Fibroblast of lung (primary cell): ENCODE results near the gene INF2. TPM values are rescaled to one million over a fixed set of nuclear protein-coding genes. Genes with fewer than 3 reads are reported as not detected.

Experiments
- DNase-seq, 2 donors: peaks; one replicate each; pipeline versions ENCODE4 v3.0.0 to v3.0.0-alpha.2; 2010; ENCODE audit warnings: low read depth in 2 of 2
- H2AFZ ChIP-seq: 2 replicates; pipeline ENCODE4 v1.5.1; 2012; ENCODE audit warnings: low read length, control low read depth, inconsistent platforms
- H3K27ac ChIP-seq: 2 replicates; pipeline ENCODE4 v1.5.1; 2011; ENCODE audit warnings: low read length, control low read depth; ENCODE audit not compliant: insufficient read depth
- H3K27me3 ChIP-seq: 2 replicates; pipeline ENCODE4 v1.5.1; 2011; ENCODE audit warnings: mild to moderate bottlenecking, low read length; ENCODE audit not compliant: control insufficient read depth, insufficient read depth
- H3K36me3 ChIP-seq: 2 replicates; pipeline ENCODE4 v1.5.1; 2011; ENCODE audit warnings: low read length; ENCODE audit not compliant: control insufficient read depth, insufficient read depth
- H3K4me1 ChIP-seq: 2 replicates; pipeline ENCODE4 v1.5.1; 2011; ENCODE audit warnings: low read length; ENCODE audit not compliant: control insufficient read depth, insufficient read depth; ENCODE audit errors: extremely low read depth
- H3K4me2 ChIP-seq: 2 replicates; pipeline ENCODE4 v1.5.1; 2011; ENCODE audit warnings: low read length, control low read depth; ENCODE audit not compliant: insufficient read depth; ENCODE audit errors: extremely low read depth
- H3K4me3 ChIP-seq, 4 experiments: fragments of 200-600 bp in 1 of 4; sonication (generic) in 1 of 4; replicated peaks in 1 of 4; 2 replicates each; pipeline ENCODE4 v1.5.1; 2011 to 2016; ENCODE audit warnings: low read length in 4 of 4, low read depth in 3 of 4, mild to moderate bottlenecking in 3 of 4, control low read depth in 2 of 4, inconsistent platforms in 1 of 4, mixed read lengths in 1 of 4; ENCODE audit not compliant: insufficient read depth in 1 of 4; ENCODE audit errors: control extremely low read depth in 1 of 4
- H3K79me2 ChIP-seq: 2 replicates; pipeline ENCODE4 v1.5.1; 2012; ENCODE audit warnings: mild to moderate bottlenecking, low read length, inconsistent platforms; ENCODE audit not compliant: control insufficient read depth, insufficient read depth
- H3K9ac ChIP-seq: 2 replicates; pipeline ENCODE4 v1.5.1; 2011; ENCODE audit warnings: mild to moderate bottlenecking, low read length, control low read depth; ENCODE audit not compliant: insufficient read depth
- H3K9me3 ChIP-seq: 2 replicates; pipeline ENCODE4 v1.5.1; 2012; ENCODE audit warnings: low read depth, low read length; ENCODE audit not compliant: control insufficient read depth, insufficient read depth
- H4K20me1 ChIP-seq: 2 replicates; pipeline ENCODE4 v1.5.1; 2011; ENCODE audit warnings: low read length; ENCODE audit not compliant: control insufficient read depth, insufficient read depth; ENCODE audit errors: extremely low read depth
- EZH2 ChIP-seq: IDR thresholded peaks from 2 replicates; pipeline ENCODE4 v1.5.1; 2012; ENCODE audit warnings: low read length, control low read depth, mild to moderate bottlenecking; ENCODE audit errors: missing control alignments
- polyA plus RNA-seq, 2 donors: library from polyadenylated mRNA; depleted of rRNA in 1 of 2; stranded (reverse) in 1 of 2; unstranded in 1 of 2; fragments of >200 nt; gene quantifications; 2 replicates each; pipeline ENCODE4 v1.2.1, GENCODE V29; 2011 to 2012; ENCODE audit warnings: missing spikeins in 1 of 2
- total RNA-seq: library from RNA; depleted of rRNA; stranded (reverse); fragments of >200 nt; gene quantifications from 2 replicates; pipeline ENCODE4 v1.2.1, GENCODE V29; 2014
- TF ChIP-seq, protein P1 (sequence below), 2 donors: IDR thresholded peaks in 1 of 2; conservative IDR thresholded peaks in 1 of 2; 1 replicate in 1 of 2; 2 replicates in 1 of 2; pipeline ENCODE4 v1.5.1; 2011 to 2012; ENCODE audit warnings: low read length in 2 of 2, control low read depth in 1 of 2, inconsistent platforms in 1 of 2, low read depth in 1 of 2, mild to moderate bottlenecking in 1 of 2

INF2 gene
- total and polyA plus RNA-seq, 2 donors (not counting 1 experiment from before 2014, with no cell fraction given): 19.8 to 50.9 TPM

DNA sequence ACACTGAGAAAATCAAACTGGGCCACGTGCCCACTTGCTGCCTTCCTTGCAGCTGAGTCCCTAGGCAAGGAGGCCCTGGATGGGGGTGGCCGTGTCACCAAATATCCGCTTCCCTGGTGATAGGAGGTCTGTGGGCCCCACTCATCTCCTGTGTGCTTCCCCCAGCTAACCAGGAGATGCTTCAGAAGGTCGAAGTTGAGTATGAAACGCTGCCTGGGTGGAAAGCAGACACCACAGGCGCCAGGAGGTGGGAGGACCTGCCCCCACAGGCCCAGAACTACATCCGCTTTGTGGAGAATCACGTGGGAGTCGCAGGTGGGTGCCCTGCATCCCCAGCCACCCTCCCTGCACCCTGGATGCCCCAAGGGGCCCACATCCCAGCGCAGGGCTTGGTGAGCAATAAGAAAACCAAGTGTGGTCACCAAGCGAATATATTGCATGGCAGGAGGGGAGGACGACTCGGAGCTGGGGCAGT, 56.7 kb downstream of the INF2 start:
- no peaks in the 10 kb centered on the region for H3K36me3 ChIP-seq
- H3K27ac ChIP-seq: no peak overlapping the region
- no peak for DNase-seq
- no peak overlapping the region for H3K4me2 ChIP-seq
- H3K4me3 ChIP-seq: no peak overlapping the region
- no peaks in the 10 kb centered on the region for H3K27me3 ChIP-seq
- no peaks in the 10 kb centered on the region for H3K79me2 ChIP-seq
- no peak overlapping the region for H2AFZ ChIP-seq
- peaks cover 27% of the 10 kb centered on the region for H3K4me1 ChIP-seq
- no peaks in the 10 kb centered on the region for H4K20me1 ChIP-seq
- H3K9me3 ChIP-seq: no peaks in the 10 kb centered on the region
- H3K9ac ChIP-seq: no peak overlapping the region
- TF ChIP-seq, protein P1, sequence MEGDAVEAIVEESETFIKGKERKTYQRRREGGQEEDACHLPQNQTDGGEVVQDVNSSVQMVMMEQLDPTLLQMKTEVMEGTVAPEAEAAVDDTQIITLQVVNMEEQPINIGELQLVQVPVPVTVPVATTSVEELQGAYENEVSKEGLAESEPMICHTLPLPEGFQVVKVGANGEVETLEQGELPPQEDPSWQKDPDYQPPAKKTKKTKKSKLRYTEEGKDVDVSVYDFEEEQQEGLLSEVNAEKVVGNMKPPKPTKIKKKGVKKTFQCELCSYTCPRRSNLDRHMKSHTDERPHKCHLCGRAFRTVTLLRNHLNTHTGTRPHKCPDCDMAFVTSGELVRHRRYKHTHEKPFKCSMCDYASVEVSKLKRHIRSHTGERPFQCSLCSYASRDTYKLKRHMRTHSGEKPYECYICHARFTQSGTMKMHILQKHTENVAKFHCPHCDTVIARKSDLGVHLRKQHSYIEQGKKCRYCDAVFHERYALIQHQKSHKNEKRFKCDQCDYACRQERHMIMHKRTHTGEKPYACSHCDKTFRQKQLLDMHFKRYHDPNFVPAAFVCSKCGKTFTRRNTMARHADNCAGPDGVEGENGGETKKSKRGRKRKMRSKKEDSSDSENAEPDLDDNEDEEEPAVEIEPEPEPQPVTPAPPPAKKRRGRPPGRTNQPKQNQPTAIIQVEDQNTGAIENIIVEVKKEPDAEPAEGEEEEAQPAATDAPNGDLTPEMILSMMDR (conservative IDR thresholded peaks at IDR 0.05 in 1 of 2, IDR thresholded peaks at IDR 0.05 in 1 of 2; ENCODE audit: low read depth in 1 of 2, low read length in 2 of 2): no peak
- no peak for TF ChIP-seq EZH2

DNA sequence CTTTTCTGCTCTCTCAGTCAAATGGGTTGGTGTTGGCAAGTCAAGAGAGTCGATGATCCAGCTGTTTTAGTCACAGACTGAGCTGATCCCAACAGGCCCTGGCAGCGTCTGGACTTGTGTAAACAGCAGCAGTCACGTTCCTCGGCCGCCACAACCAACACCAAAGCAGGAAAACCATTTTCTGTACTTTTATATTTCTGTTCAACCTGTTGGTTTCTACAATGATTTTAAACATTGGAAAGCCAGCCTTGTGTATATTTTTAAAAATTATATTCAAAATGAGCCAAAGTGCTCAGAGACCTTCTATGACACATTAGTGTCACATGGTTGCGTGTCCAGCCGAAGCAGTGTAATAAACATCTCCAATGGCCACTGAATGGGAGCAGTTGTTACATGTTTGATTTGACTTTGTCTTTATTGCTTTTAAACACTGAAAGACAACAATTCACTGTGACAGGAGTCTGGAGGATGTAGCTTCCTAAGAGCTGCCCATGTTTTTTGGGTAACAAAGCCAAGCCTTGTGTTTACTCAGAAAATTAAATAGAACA, 57.6 kb downstream of the INF2 start:
- DNase-seq: peak in 1 of 2 donors; percentile 80
- TF ChIP-seq, protein P1 (conservative IDR thresholded peaks at IDR 0.05 in 1 of 2, IDR thresholded peaks at IDR 0.05 in 1 of 2; ENCODE audit: low read depth in 1 of 2, low read length in 2 of 2): no peak
- TF ChIP-seq EZH2: no peak
- Histone ChIP-seq H2AFZ (no peak overlapping the region), H3K36me3 (no peaks in the 10 kb centered on the region), H3K4me1 (peaks cover 27% of the 10 kb centered on the region), H3K27ac (no peak overlapping the region), H3K9ac (no peak overlapping the region), H3K79me2 (no peaks in the 10 kb centered on the region), H3K4me3 (no peak overlapping the region), H3K27me3 (no peaks in the 10 kb centered on the region), H3K9me3 (no peaks in the 10 kb centered on the region), H4K20me1 (no peaks in the 10 kb centered on the region), H3K4me2 (peak overlapping the region; percentile 54)

GRCh38 chr14:104747876-104748275, 58.5 kb downstream of the INF2 start:
- H3K4me1 ChIP-seq: peaks cover 27% of the 10 kb centered on the region
- H4K20me1 ChIP-seq: no peaks in the 10 kb centered on the region
- no peak overlapping the region for H3K4me2 ChIP-seq
- TF ChIP-seq, protein P1 (conservative IDR thresholded peaks at IDR 0.05 in 1 of 2, IDR thresholded peaks at IDR 0.05 in 1 of 2; ENCODE audit: low read depth in 1 of 2, low read length in 2 of 2): no peak
- TF ChIP-seq EZH2: no peak
- H2AFZ ChIP-seq: no peak overlapping the region
- no peak for DNase-seq
- no peak overlapping the region for H3K9ac ChIP-seq
- H3K79me2 ChIP-seq: no peaks in the 10 kb centered on the region
- no peaks in the 10 kb centered on the region for H3K27me3 ChIP-seq
- H3K27ac ChIP-seq: no peak overlapping the region
- H3K4me3 ChIP-seq: no peak overlapping the region
- no peaks in the 10 kb centered on the region for H3K9me3 ChIP-seq
- H3K36me3 ChIP-seq: no peaks in the 10 kb centered on the region
